Trophoblast cell (in vitro differentiated cells and primary cell): ENCODE data around the gene ARV1.

Experiments used
- DNase-seq, 2 donors: peaks; one replicate each; pipeline ENCODE4 v3.0.0-alpha.2; 2016
- H2AFZ ChIP-seq: 2 replicates; pipeline ENCODE4 v1.6.1; 2013; ENCODE audit warnings: low read length, moderate library complexity, mild to moderate bottlenecking; ENCODE audit not compliant: insufficient read depth, poor library complexity
- H2AK5ac ChIP-seq: 2 replicates; pipeline ENCODE4 v1.6.1; 2013; ENCODE audit warnings: mild to moderate bottlenecking, low read length
- H2BK120ac ChIP-seq: 2 replicates; pipeline ENCODE4 v1.6.1; 2013; ENCODE audit warnings: low read length, mild to moderate bottlenecking, moderate library complexity; ENCODE audit not compliant: insufficient read depth, poor library complexity
- H2BK12ac ChIP-seq: 2 replicates; pipeline ENCODE4 v1.6.1; 2013; ENCODE audit warnings: mild to moderate bottlenecking, low read length, moderate library complexity
- H2BK5ac ChIP-seq: 2 replicates; pipeline ENCODE4 v1.6.1; 2013; ENCODE audit warnings: low read length, low read depth, moderate library complexity, mild to moderate bottlenecking; ENCODE audit not compliant: poor library complexity
- H3K14ac ChIP-seq: 2 replicates; pipeline ENCODE4 v1.6.1; 2013; ENCODE audit warnings: mild to moderate bottlenecking, low read length
- H3K18ac ChIP-seq: 2 replicates; pipeline ENCODE4 v1.6.1; 2013; ENCODE audit warnings: mild to moderate bottlenecking, low read length
- H3K23ac ChIP-seq: 2 replicates; pipeline ENCODE4 v1.6.1; 2013; ENCODE audit warnings: low read length
- H3K27ac ChIP-seq: 2 replicates; pipeline ENCODE4 v1.5.1; 2013; ENCODE audit warnings: low read depth, mild to moderate bottlenecking, inconsistent platforms, low read length, moderate library complexity
- H3K27me3 ChIP-seq: 2 replicates; pipeline ENCODE4 v1.6.1; 2013; ENCODE audit warnings: inconsistent platforms, mild to moderate bottlenecking, low read length, moderate library complexity; ENCODE audit not compliant: insufficient read depth
- H3K36me3 ChIP-seq, 2 experiments: 1 replicate in 1 of 2; 2 replicates in 1 of 2; pipeline ENCODE4 v1.6.1; 2013; ENCODE audit warnings: low read length in 2 of 2, mild to moderate bottlenecking in 2 of 2, moderate library complexity in 1 of 2; ENCODE audit not compliant: insufficient read depth in 2 of 2, control insufficient read depth in 1 of 2
- H3K4ac ChIP-seq: 2 replicates; pipeline ENCODE4 v1.6.1; 2013; ENCODE audit warnings: low read depth, mild to moderate bottlenecking, low read length, moderate library complexity
- H3K4me1 ChIP-seq, 2 experiments: 1 replicate in 1 of 2; 2 replicates in 1 of 2; pipeline ENCODE4 v1.6.1; 2013; ENCODE audit warnings: low read length in 2 of 2, mild to moderate bottlenecking in 2 of 2, moderate library complexity in 1 of 2; ENCODE audit not compliant: insufficient read depth in 2 of 2, control insufficient read depth in 1 of 2
- H3K4me2 ChIP-seq: 2 replicates; pipeline ENCODE4 v1.6.1; 2013; ENCODE audit warnings: inconsistent platforms, mild to moderate bottlenecking, low read length, moderate library complexity
- H3K4me3 ChIP-seq: 2 replicates; pipeline ENCODE4 v1.5.1; 2013; ENCODE audit warnings: mild to moderate bottlenecking, low read depth, low read length, inconsistent platforms
- H3K79me1 ChIP-seq: one replicate; pipeline ENCODE4 v1.6.1; 2013; ENCODE audit warnings: low read length
- H3K79me2 ChIP-seq: 2 replicates; pipeline ENCODE4 v1.6.1; 2013; ENCODE audit warnings: low read length, mild to moderate bottlenecking; ENCODE audit not compliant: control insufficient read depth, insufficient read depth, poor library complexity
- H3K9ac ChIP-seq: 2 replicates; pipeline ENCODE4 v1.6.1; 2013; ENCODE audit warnings: mild to moderate bottlenecking, low read length
- H3K9me3 ChIP-seq: 2 replicates; pipeline ENCODE4 v1.6.1; 2013; ENCODE audit warnings: low read depth, mild to moderate bottlenecking, control low read depth, inconsistent platforms, low read length; ENCODE audit not compliant: insufficient read depth
- H4K12ac ChIP-seq: 2 replicates; pipeline ENCODE4 v1.6.1; 2013; ENCODE audit warnings: low read depth, mild to moderate bottlenecking, low read length, moderate library complexity
- H4K8ac ChIP-seq: 2 replicates; pipeline ENCODE4 v1.6.1; 2013; ENCODE audit warnings: low read depth, mild to moderate bottlenecking, low read length, moderate library complexity
- H4K91ac ChIP-seq: one replicate; pipeline ENCODE4 v1.6.1; 2013; ENCODE audit warnings: low read depth, mild to moderate bottlenecking, low read length, moderate library complexity
- WGBS: extraction: QIAGEN DNeasy Blood & Tissue Kit; methylation state at CpG from one replicate; pipeline ENCODE4 v1.1.7; 2013; ENCODE audit warnings: missing lambda C conversion rate; ENCODE audit not compliant: insufficient read length, insufficient coverage; ENCODE audit errors: extremely low coverage; 5-methylcytosine and 5-hydroxymethylcytosine counted together

ARV1 gene

GRCh38 chr1:230992100-230992774, 13.3 kb downstream of the ARV1 start:
- WGBS, result no CpG with 5 or more reads among the region's 7 CpGs
- Histone ChIP-seq H4K91ac (no peak overlapping the region), H2BK120ac (no peak overlapping the region), H4K12ac (no peak overlapping the region), H3K27ac (no peak overlapping the region), H3K27me3 (no peaks in the 10 kb centered on the region), H3K9ac (no peak overlapping the region), H3K36me3 (peaks cover 5 to 8% of the 10 kb centered on the region in 2 experiments), H3K4me3 (no peak overlapping the region), H3K4ac (no peak overlapping the region), H3K79me1 (no peaks in the 10 kb centered on the region), H2AFZ (no peak overlapping the region), H3K9me3 (no peaks in the 10 kb centered on the region), H3K4me2 (no peak overlapping the region), H2BK5ac (no peak overlapping the region), H4K8ac (no peak overlapping the region), H3K4me1 (no peaks in the 10 kb centered on the region), H3K23ac (no peak overlapping the region), H2AK5ac (no peak overlapping the region), H3K79me2 (no peaks in the 10 kb centered on the region), H3K14ac (no peak overlapping the region), H2BK12ac (no peak overlapping the region), H3K18ac (no peak overlapping the region)
- peak in 1 of 2 donors; percentile 60 for DNase-seq

GRCh38 chr1:230994860-230995259, 16.0 kb downstream of the ARV1 start:
- Histone ChIP-seq H4K91ac (no peak overlapping the region), H3K9ac (no peak overlapping the region), H3K79me1 (no peaks in the 10 kb centered on the region), H2AK5ac (no peak overlapping the region), H3K14ac (no peak overlapping the region), H3K4ac (no peak overlapping the region), H3K4me3 (no peak overlapping the region), H3K27ac (no peak overlapping the region), H3K18ac (no peak overlapping the region), H2BK120ac (no peak overlapping the region), H3K4me2 (no peak overlapping the region), H4K12ac (no peak overlapping the region), H3K23ac (no peak overlapping the region), H3K79me2 (no peaks in the 10 kb centered on the region), H3K36me3 (peaks cover 21 to 32% of the 10 kb centered on the region in 2 experiments), H2BK12ac (no peak overlapping the region), H4K8ac (no peak overlapping the region), H2AFZ (no peak overlapping the region), H2BK5ac (no peak overlapping the region), H3K4me1 (no peaks in the 10 kb centered on the region), H3K27me3 (no peaks in the 10 kb centered on the region), H3K9me3 (no peaks in the 10 kb centered on the region)
- WGBS, result no CpG with 5 or more reads among the region's 1 CpG
- DNase-seq, result no peak

GRCh38 chr1:231000201-231000600, 21.3 kb downstream of the ARV1 start:
- Histone ChIP-seq H3K9me3 (peaks cover 7% of the 10 kb centered on the region), H3K14ac (no peak overlapping the region), H2AFZ (no peak overlapping the region), H3K27me3 (no peaks in the 10 kb centered on the region), H3K4me1 (no peaks in the 10 kb centered on the region), H4K12ac (no peak overlapping the region), H3K23ac (no peak overlapping the region), H3K9ac (no peak overlapping the region), H3K36me3 (peaks cover 24 to 50% of the 10 kb centered on the region in 2 experiments), H3K4me2 (no peak overlapping the region), H2BK120ac (no peak overlapping the region), H4K91ac (no peak overlapping the region), H3K79me2 (no peaks in the 10 kb centered on the region), H2BK12ac (no peak overlapping the region), H3K4me3 (no peak overlapping the region), H3K27ac (no peak overlapping the region), H3K4ac (no peak overlapping the region), H3K79me1 (no peaks in the 10 kb centered on the region), H2BK5ac (no peak overlapping the region), H2AK5ac (no peak overlapping the region), H4K8ac (no peak overlapping the region), H3K18ac (no peak overlapping the region)
- no CpG with 5 or more reads among the region's 4 CpGs for WGBS
- DNase-seq, result no peak

- Histone ChIP-seq H2AFZ (no peak overlapping the region), H3K9me3 (peaks cover 7% of the 10 kb centered on the region), H3K4ac (no peak overlapping the region), H4K12ac (no peak overlapping the region), H3K27ac (no peak overlapping the region), H3K79me1 (no peaks in the 10 kb centered on the region), H3K4me2 (no peak overlapping the region), H3K27me3 (no peaks in the 10 kb centered on the region), H3K79me2 (no peaks in the 10 kb centered on the region), H2BK120ac (no peak overlapping the region), H3K36me3 (peaks cover 24 to 50% of the 10 kb centered on the region in 2 experiments), H4K91ac (no peak overlapping the region), H2BK5ac (no peak overlapping the region), H4K8ac (no peak overlapping the region), H3K9ac (no peak overlapping the region), H2AK5ac (no peak overlapping the region), H3K14ac (no peak overlapping the region), H2BK12ac (no peak overlapping the region), H3K18ac (no peak overlapping the region), H3K4me1 (no peaks in the 10 kb centered on the region), H3K4me3 (no peak overlapping the region), H3K23ac (no peak overlapping the region)
- WGBS, result no CpG with 5 or more reads among the region's 1 CpG
- DNase-seq, result no peak
These were observed 21.7 kb downstream of the ARV1 start for GRCh38 chr1:231000639-231001038.
